Chondrocyte (in vitro differentiated cells): ENCODE results near the gene RNF44. TPM values are rescaled to one million over a fixed set of nuclear protein-coding genes. Genes with fewer than 3 reads are reported as not detected.
A peak's percentile ranks its signal among the peaks of the same experiment; 100 is the strongest.

Experiments used
- DNase-seq: peaks from one replicate; pipeline ENCODE4 v3.0.0; 2021; ENCODE audit warnings: mixed read lengths, low spot score
- H3K27ac Mint-ChIP-seq: one replicate; pipeline ENCODE4 v1.8.0; 2021; ENCODE audit warnings: mild to moderate bottlenecking, moderate library complexity, mixed read lengths; ENCODE audit not compliant: unreplicated experiment
- H3K27me3 Mint-ChIP-seq: 2 replicates; pipeline ENCODE4 v1.8.0; 2021; ENCODE audit warnings: low read depth, mixed read lengths
- H3K36me3 Mint-ChIP-seq: 2 replicates; pipeline ENCODE4 v1.8.0; 2021; ENCODE audit warnings: low read depth, mixed read lengths
- H3K4me1 Mint-ChIP-seq: 2 replicates; pipeline ENCODE4 v1.8.0; 2021; ENCODE audit warnings: low read depth, mild to moderate bottlenecking, mixed read lengths
- H3K4me3 Mint-ChIP-seq: one replicate; pipeline ENCODE4 v1.8.0; 2021; ENCODE audit warnings: mild to moderate bottlenecking, moderate library complexity, mixed read lengths; ENCODE audit not compliant: unreplicated experiment
- H3K9me3 Mint-ChIP-seq: 2 replicates; pipeline ENCODE4 v1.8.0; 2021; ENCODE audit warnings: low read depth, mixed read lengths
- total RNA-seq: library from RNA; stranded (reverse); gene quantifications from 3 replicates; pipeline ENCODE4 v1.2.1, GENCODE V29; 2021
- TF ChIP-seq, protein P1 (sequence below): fragments of 200-600 bp; sonication (generic); IDR thresholded peaks from 2 replicates; pipeline ENCODE4 v1.5.0; 2021; ENCODE audit warnings: antibody characterized with exemption, mild to moderate bottlenecking, moderate library complexity

The RNF44 gene
- total RNA-seq, 1 donor from 2014 or later: 24.7 TPM

DNA sequence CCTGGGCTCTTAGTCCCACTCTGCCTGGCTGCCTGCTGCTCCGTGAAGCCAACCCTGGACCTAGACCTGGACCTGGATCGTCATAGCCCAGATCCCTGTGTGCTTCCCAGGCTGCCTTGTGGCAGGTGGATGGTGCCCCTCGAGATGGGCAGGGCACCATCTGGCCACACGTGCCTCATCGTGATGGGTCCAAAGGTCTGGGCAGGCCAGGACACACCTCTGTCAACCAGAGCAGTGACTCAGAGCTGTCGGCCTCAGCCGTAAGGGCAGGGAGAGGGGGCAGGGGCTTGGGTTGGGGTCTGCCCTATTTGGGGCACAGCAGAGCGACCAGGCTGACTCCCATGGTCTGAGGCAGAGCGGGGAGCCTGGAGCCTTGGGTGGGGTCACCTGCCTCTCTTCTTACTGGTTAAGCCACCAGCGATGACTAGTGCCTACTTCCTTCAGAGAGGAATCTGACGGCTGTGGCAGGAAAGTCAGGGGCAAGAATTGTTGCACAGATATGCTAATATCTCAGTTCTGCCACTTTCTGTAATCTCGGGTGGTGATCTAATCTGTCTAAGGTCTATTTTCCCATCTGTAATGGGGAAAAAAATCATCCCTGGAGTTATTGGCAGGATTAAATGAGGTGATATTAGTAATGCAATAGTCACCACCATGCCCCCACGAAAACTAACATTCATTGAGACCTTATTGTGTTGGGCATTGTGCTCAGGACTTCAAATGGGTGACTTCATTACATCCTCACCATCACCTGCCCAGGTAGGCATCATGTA lies 8.7 kb upstream of the RNF44 start:
- no peak for DNase-seq
- H3K4me3 Mint-ChIP-seq: no peak overlapping the region
- TF ChIP-seq, protein P1, sequence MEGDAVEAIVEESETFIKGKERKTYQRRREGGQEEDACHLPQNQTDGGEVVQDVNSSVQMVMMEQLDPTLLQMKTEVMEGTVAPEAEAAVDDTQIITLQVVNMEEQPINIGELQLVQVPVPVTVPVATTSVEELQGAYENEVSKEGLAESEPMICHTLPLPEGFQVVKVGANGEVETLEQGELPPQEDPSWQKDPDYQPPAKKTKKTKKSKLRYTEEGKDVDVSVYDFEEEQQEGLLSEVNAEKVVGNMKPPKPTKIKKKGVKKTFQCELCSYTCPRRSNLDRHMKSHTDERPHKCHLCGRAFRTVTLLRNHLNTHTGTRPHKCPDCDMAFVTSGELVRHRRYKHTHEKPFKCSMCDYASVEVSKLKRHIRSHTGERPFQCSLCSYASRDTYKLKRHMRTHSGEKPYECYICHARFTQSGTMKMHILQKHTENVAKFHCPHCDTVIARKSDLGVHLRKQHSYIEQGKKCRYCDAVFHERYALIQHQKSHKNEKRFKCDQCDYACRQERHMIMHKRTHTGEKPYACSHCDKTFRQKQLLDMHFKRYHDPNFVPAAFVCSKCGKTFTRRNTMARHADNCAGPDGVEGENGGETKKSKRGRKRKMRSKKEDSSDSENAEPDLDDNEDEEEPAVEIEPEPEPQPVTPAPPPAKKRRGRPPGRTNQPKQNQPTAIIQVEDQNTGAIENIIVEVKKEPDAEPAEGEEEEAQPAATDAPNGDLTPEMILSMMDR: no peak
- peaks cover 25% of the 10 kb centered on the region for H3K4me1 Mint-ChIP-seq
- H3K27me3 Mint-ChIP-seq: no peaks in the 10 kb centered on the region
- H3K9me3 Mint-ChIP-seq: no peaks in the 10 kb centered on the region
- H3K36me3 Mint-ChIP-seq: no peaks in the 10 kb centered on the region
- no peak overlapping the region for H3K27ac Mint-ChIP-seq

DNA sequence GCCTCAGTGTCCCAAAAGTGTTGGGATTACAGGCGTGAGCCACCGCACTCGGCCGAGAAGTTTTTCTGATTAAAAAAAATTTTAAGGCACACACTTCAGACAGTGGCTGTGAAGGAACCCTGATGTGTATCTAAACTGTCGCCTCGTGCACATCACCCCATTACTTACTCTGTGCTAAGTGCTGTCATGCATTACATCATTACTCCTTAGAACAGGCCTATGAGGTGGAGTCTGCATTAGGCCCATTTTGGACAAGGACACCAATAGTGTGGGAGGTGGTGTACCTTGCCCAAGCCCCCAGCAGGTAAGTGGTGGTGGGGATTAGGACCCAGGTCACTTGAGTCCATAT lies 8.2 kb upstream of the RNF44 start:
- Mint-ChIP-seq H3K27me3 (no peaks in the 10 kb centered on the region), H3K4me3 (no peak overlapping the region), H3K27ac (no peak overlapping the region), H3K9me3 (no peaks in the 10 kb centered on the region), H3K4me1 (peaks cover 31% of the 10 kb centered on the region), H3K36me3 (no peaks in the 10 kb centered on the region)
- TF ChIP-seq, protein P1: no peak
- no peak for DNase-seq

DNA sequence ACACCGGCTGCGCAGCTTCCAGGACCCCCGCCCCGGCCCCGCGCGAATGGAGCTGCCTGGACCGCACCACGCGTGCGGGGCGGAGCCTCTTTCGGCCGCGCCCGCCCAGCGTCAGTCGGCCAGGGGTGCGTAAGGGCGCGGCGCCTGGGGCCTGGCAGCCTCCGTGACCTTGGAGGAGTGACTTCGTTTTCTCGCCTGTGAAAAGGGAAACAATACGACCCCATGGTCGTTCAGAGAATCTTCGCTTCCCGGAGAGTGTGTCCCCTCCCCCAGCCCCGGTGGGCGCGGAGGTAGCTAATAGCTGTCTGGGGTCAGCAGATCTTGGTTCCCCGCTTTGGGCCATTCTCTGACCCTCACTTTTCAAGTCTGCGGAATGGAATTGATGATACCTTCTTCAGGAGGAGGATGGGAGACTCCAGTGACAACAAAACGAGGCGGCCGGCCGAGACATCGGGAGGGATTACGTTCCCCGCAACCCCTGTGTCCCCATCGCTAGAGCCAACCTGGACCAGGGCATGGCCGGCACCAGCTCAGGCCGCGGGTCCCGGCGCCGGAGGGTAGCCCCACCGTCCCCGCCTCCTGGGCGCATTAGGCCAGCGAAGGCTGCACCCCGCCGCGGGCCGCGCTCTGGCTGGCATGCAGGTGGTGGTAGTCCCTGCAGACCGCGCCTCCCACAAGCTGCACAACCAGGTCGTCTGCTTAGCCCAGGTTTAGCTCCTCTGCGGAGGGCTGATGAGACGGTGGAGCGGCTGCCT lies 6.4 kb upstream of the RNF44 start:
- Mint-ChIP-seq H3K9me3 (no peaks in the 10 kb centered on the region), H3K36me3 (no peaks in the 10 kb centered on the region), H3K4me1 (peaks cover 35% of the 10 kb centered on the region), H3K27me3 (no peaks in the 10 kb centered on the region), H3K27ac (no peak overlapping the region), H3K4me3 (peak overlapping the region; percentile 84)
- TF ChIP-seq, protein P1: no peak
- DNase-seq: no peak

DNA sequence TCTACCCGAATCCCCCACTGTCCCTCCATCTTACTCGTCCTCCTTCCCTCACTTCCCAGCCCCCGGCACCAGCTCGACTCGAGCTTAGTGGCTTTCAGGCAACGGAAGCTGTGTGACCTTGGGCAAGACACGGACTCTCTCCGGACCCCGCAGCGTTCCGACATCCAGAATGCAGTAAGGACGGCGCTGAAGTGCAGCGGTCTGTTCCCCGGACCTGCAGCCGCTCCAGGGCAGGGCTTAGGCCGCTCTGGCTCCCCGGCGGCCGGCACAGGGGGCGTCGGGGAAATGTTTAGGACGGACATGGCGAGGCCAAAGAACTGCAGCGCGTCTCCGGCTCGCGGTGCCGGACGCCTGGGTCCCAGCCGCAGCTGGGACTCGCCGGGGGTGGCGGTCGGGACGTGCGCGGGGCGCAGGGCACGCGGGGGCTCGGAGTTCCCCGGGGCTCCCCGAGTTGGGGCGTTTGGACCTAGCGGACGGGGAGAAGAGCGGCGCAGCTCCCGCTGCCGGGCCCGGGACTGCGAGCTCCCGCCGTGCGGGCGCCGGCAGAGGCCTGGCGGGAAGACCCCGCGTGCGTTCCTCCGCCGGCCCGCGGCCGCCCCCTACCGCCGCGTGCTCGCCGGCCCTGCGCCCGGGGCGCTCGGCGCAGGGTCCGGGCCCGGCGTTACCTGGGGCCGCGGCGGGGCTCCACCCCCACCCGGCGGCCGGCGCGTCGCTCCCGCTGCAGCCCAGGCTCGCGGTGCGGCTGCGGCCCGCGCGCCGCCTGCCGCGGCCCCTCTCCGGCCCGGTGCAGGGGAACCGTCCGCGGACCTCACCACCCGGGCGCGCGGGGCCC lies 5.6 kb upstream of the RNF44 start:
- no peak for DNase-seq
- Mint-ChIP-seq H3K27ac (no peak overlapping the region), H3K9me3 (no peaks in the 10 kb centered on the region), H3K27me3 (no peaks in the 10 kb centered on the region), H3K36me3 (no peaks in the 10 kb centered on the region), H3K4me3 (peak overlapping the region; percentile 84), H3K4me1 (peaks cover 43% of the 10 kb centered on the region)
- TF ChIP-seq, protein P1: peak; percentile 56

DNA sequence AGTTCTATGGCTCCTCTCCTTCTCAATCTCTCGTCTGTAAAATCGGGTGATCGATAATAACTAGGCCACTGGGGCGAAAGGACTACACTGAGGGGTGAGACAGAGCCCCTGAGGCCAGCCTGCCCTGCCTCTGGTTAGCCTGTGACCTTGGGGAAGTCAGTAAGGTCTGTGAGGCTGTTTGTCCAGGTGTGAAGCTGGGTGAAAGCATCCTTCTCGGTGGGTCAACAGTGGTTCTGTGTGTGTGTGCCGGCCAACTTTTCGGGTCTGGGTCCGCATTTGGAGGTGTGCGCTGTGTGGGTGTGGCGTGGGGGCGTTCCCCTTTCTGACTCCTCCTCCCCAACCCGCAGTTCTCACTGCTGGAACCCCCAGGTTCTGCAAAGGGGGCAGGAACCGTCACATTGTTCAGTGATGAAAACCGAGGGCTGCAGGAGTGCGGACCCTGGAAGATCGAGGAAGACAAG lies 5.0 kb upstream of the RNF44 start:
- no peak for DNase-seq
- H3K27ac Mint-ChIP-seq: no peak overlapping the region

More for the DNA sequence above, 5.0 kb upstream of the RNF44 start:
- no peaks in the 10 kb centered on the region for H3K36me3 Mint-ChIP-seq
- H3K4me3 Mint-ChIP-seq: peak overlapping the region; percentile 66
- H3K9me3 Mint-ChIP-seq: no peaks in the 10 kb centered on the region
- peaks cover 43% of the 10 kb centered on the region for H3K4me1 Mint-ChIP-seq
- no peaks in the 10 kb centered on the region for H3K27me3 Mint-ChIP-seq
- TF ChIP-seq, protein P1: no peak
